IPS-NIHi11 (cell line): ENCODE data around the gene WDR37.

Experiments
- DNase-seq: peaks from one replicate; pipeline ENCODE4 v3.0.0; 2012; ENCODE audit warnings: mixed read lengths, low spot score

WDR37 gene

GRCh38 chr10:1128649-1129048 is 72.5 kb downstream of the WDR37 start:
- no peak for DNase-seq

GRCh38 chr10:1130226-1130625 is 74.0 kb downstream of the WDR37 start:
- DNase-seq = no peak

DNA sequence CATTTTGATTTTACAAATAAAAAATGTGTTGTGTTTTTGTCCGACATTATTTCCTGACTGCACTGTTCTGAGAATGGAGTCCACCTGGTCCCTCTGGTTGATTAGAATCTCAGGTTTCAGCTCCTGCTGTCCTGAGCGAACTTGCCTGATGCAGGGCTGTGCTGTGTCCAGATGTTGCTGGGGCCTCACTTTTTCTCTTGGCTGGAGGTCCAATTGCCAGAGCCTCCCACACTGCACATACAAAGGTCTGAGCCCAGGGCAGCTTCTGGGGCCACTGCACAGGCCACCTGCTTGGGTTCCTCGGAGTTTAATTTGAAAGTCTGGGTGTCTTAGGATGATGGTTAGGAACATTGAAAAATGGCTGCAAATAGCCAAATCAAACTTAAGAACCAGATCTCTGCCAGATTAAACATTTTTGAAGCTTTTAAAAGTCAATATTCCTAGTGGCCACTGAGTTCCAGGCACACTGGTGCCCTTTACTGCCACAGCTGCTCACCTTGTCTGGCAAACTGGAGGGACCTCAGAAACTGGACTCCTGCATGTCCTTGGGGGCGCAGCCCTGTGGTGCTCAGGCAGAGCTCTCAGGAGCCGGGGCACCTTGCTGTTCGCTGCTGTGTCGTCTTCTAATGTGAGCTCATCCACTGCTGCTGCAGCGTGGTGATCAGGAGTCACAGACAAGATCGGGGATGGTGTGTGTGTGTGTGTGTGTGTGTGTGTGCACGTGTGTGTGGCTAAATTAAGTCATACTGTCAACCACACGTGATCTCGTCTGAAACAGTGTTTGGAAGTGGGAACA is 75.0 kb downstream of the WDR37 start:
- DNase-seq = no peak

- DNase-seq = no peak
These were observed 76.4 kb downstream of the WDR37 start for GRCh38 chr10:1132584-1132983.

DNA sequence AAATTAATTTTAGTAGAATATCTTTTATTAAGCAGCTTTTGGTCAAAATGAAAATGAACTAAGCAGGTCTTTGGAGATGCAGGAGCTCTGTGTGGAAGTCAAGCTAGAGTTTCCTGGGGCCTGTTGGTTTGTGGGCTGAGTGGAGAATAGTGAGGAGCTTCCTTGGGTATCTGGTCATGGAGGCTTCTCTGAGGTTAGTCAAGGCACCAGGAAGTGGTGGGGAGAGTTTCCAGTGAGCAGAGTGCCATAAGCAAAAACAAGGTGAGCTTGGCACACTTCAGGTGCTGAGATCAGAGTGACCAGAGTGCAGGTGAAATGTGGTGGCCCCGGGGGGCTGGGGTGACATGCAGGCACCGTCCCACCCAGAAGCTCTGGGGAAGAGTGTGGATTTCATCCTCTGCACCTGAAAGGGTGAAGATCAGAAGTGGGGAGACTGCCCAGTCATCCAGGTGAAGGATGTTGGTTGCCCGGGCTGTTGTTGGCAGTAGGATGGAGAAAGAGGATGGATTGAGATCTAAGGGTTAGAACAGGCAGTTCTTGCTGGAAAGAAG is 77.4 kb downstream of the WDR37 start:
- DNase-seq = no peak

DNA sequence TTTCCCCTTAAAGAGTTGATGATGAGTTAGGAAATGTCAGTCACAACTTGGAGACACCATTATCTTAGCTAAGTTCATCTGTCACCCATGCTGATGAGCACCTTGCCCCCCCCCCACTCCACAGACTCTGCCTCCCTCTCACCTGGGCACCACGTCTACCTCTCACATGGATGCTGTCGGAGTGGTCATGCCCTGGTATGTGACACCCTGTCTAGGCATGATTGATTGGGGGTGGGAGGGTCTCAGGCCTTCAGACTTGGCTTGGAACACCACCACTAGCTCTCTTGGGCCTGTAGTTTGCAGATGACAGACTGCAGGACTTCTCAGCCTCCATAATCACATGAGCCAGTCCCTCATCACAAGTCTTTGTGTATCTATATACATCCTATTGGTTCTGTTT is 78.0 kb downstream of the WDR37 start:
- no peak for DNase-seq

DNA sequence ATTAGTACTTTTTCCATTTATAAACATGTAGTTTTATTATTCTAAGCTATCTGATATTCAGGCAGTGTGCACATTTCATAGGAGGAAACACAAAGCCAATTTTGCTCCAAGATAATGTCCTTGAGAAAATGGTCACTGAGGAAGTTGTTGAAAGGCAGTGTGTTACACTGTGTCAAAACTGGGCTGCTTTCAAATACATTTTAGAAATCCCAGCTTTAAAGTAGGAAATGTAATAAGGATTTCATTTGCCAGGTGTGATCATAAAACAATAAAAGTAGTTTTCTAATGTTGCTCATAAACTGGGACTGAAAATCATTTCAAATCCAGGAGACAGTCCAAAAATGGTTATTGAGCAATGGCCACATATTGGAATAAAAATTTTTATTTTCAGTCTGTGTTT is 80.1 kb downstream of the WDR37 start:
- no peak for DNase-seq

- no peak for DNase-seq
These were observed 81.4 kb downstream of the WDR37 start for GRCh38 chr10:1137499-1138163.

DNA sequence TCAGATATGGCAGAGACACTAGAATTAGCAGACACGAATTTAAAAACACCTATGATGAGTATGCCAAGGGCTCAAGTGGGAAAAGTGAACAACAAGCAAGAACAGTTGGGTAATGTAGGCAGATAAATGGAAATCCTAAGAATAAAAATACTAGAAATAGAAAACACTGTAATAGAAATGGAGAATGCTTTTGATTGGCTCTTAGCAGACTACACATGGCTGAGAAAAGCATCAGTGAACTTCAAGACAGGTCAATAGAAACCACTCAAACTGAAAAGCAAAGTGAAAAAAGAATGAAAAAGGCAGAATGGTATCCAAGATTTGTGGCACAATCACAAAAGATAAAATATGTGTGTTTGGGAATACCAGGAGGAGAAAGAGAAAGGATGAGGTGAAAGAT is 82.3 kb downstream of the WDR37 start:
- no peak for DNase-seq

DNA sequence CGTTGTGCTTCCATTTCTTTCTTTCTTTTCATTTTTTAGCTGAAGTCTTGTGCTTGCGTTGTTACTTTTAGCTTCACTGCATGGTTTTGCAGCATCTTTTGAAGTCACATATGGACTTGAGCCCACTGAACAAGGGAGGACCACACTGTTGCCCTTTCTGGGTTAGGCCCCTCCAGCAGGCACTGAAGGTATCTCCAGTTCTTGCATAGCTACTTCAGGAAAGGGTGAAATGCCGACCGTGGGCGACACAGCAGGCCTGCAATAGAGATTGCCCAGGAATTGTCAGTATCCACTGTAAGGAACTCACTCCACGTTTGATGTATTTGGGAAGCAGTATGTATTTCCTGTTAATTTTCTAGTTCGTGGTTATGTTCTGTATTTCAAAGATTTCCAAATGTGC is 85.1 kb downstream of the WDR37 start:
- no peak for DNase-seq

DNA sequence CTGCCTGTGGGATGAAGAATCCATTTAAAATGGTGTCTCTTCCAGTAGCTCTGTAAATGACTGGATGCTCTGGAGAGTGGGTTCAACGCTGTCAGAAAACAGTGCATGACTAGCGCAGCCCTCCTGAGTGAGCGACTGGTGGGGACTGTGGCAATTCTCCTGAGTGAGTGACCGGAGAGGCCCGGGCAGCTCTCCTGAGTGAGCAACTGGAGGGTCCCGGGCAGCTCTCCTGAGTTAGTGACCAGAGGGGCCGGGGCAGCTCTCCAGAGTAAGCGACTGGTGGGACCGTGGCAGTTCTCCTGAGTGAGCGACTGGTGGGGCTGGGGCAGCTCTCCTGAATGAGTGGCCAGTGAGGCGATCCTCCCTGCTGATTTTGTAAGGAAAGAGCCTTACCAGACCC is 85.5 kb downstream of the WDR37 start:
- DNase-seq = no peak

GRCh38 chr10:1142596-1142995 is 86.4 kb downstream of the WDR37 start:
- no peak for DNase-seq

- no peak for DNase-seq
These were observed 91.6 kb downstream of the WDR37 start for GRCh38 chr10:1147810-1148209.

GRCh38 chr10:1148855-1149605 is 92.8 kb downstream of the WDR37 start:
- no peak for DNase-seq

DNA sequence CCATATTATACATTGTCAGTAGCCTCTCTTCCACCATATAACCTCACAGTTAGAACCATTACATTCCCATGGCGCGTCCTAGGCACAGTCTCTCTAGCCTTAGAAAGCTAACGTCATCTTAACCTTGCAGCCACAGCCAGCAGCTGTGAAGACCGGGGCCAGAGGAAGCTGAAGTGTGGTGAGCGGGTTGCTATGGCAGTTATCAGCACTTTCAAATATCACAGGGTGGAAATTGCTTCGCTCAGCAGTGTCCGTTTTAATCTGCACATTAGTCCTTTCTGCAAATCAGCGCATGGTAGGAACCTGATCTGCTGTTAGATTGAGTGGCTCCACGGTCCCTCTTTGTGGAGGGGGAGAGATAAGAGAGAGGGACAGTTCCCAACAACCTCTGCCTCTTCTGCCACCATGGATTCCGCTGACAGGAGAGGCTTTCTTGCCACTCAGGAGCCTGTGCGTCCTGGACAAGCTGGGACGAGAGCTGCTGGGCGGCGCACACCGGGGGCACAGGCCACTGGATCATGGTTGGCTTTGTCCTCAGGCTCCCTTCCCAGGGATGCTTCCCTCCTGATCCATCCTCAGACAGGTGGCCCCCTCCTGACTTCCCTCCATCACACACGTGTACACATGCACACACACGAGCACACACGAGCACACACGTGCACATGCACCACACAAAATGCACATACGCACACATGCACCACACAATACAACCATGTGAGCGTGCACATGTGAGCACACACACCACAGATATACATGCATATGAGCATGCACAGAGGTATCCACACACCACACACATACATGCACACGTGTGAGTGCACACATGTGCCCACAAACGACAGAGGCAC is 93.8 kb downstream of the WDR37 start:
- no peak for DNase-seq

DNA sequence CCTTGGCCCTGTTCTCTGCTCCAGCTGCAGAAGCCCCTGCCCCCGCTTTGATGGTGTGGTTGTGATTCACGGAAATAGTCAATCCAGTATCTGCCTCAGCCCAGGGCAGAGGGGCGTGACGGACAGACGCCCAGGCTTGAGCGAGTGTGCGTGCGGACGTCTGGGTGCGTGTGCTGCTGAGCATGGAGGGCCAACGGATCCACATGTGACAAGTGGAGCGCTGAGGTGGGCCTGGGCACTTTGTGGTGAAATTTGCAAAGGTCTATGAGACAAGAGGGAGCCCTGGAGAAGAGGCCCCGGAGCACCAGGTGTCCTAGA is 94.4 kb downstream of the WDR37 start:
- no peak for DNase-seq

- DNase-seq = no peak
These were observed 95.2 kb downstream of the WDR37 start for GRCh38 chr10:1151076-1152033.

GRCh38 chr10:1152386-1153250 is 96.4 kb downstream of the WDR37 start:
- DNase-seq = no peak

DNA sequence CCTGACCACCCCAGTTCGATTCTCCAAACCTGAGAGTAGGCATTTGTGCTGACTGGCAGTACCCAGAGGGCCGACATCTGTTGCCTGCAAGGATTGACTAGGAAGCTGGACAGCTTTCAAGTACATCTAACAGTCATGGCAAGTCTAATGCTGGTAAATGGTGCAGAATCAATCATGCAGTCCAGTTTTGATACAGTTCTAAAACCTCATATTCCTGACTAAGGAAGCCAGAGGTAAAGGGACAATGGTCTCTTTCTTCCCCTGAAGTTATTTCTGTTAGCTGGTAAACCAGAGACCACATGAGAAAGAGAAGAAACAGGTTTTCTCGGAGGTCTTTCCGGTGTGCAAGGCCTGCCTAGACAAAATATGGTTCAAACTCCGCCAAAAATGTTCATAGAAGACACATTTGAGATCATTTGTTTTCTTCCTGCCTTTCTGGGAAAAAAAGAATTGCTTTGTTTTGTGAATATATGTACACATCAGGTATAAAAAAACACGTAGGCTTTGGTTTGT is 97.1 kb downstream of the WDR37 start:
- DNase-seq = no peak
